Stimulated activated CD8-positive, alpha-beta memory T cell treated with anti-CD3 and anti-CD28 coated beads, Interleukin-7, amount 100 ng/mL, for 1 hour (primary cell): ENCODE data around the gene CERS4.
"Not testable (repeated sequence)": the region's sequence is repeated elsewhere in the genome, so short reads cannot be mapped to it uniquely, and the experiment has no call there.

Experiments
- DNase-seq, 2 donors: peaks; one replicate each; pipeline ENCODE4 v3.0.0-alpha.2; 2020; ENCODE audit warnings: low read depth in 2 of 2

CERS4 gene

GRCh38 chr19:8242211-8242821, 33.1 kb downstream of the CERS4 start:
- DNase-seq = no peak

DNA sequence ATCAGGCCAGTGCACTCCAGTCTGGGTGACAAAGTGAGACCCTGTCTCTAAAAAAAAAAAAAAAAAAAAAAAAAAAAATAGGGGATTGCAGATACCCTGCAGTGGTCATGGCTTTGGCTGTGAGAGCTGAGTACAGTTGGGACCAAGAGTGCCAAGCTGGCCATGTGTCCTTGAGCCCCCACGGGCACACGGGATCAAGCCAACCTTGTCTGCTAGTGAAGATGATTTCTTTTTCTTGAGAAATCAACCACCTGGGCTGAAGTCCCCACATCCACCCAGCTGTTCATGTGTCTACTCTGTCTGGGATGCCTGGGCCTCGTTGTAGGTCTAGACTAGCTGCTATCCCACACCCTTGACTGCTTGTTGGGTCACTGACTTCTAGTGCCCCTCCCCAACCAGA, 34.0 kb downstream of the CERS4 start:
- no peak for DNase-seq

GRCh38 chr19:8244442-8244841, 35.3 kb downstream of the CERS4 start:
- DNase-seq = no peak

GRCh38 chr19:8245869-8246835, 37.0 kb downstream of the CERS4 start:
- no peak for DNase-seq

- DNase-seq = not testable (repeated sequence)
These were observed 38.1 kb downstream of the CERS4 start for GRCh38 chr19:8247129-8247890.

- no peak for DNase-seq
These were observed 39.5 kb downstream of the CERS4 start for GRCh38 chr19:8248348-8249328.

DNA sequence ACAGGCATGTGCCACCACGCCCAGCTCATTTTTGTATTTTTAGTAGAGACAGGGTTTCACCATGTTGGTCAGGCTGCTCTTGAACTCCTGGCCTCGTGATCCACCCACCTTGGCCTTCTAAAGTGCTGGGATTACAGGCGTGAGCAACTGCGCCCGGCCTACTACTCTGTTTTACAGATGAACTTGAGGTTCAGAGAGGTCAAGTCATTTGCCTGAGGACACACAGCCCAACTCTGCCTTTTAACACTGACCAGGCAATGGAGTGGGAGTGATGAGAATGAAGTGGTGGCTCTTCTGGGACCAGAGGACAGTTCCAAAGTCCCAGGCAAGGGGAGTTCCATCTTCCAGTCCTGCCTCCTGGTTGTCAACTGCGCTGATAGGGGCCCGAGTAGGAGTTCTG, 41.4 kb downstream of the CERS4 start:
- no peak for DNase-seq

- no peak for DNase-seq
These were observed 41.9 kb downstream of the CERS4 start for GRCh38 chr19:8251025-8251472.

DNA sequence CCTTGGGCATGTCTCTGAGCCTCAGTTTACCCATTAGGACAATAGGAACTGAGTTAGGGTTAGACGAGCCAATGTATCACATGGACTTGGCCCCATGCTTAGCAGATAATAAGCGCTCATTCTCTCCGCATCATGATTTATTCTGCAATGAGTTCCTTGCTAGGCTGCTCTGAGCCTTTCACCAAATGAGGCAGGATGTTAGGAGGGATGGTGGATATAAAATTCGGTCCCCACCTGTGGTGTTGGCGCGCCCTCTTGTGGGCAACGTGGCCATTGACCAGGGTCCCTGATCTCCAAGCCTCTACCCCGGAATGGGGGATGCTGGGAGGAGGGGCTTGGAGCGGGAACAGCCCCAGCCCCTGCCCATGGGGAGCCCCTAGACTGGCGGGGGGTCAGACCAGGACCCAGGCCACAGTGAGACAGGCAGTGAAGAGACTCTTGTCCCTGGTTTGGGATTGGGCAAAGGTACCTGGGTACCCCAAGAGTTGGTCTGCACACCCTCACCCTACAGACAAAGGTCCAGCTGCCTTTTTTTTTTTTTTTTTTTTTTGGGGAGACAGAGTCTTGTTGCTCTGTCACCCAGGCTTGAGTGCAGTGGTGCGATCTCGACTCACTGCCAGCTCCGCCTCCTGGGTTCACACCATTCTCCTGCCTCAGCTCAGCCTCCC, 43.9 kb downstream of the CERS4 start:
- DNase-seq = peak; percentile 60 to 77

- DNase-seq = no peak
These were observed 44.5 kb downstream of the CERS4 start for GRCh38 chr19:8253678-8254077.

DNA sequence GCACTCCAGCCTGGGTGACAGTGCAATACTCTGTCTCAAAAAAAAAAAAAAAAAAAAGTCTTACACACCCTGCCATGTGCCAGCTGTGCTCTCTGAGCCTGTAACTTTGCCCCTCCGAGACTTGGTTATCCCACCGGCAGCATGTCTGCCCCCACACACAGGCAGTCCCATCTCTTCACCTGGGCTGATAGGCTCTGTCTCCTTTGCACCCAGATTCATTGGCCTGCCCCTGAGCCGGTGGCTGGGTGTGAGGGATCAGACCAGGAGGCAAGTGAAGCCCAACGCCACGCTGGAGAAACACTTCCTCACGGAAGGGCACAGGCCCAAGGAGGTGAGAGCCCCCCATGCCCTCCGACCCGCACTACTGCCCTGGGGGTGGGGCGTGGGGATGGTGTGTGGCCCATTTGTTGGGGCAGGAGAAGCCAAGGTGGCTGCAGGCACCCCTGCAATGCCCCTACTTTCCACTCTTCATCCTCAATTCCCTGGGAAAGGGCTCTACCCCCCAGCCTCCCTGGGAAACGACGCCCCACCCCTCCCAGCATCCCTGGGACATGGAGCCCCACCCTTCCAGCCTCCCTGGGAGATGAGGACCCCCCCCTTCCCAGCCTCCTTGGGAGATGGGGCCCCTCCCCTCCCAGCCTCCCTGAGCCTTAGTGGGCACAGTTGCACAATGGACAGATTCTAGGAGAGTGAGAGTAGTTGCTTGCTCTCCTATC, 45.3 kb downstream of the CERS4 start:
- DNase-seq = no peak

DNA sequence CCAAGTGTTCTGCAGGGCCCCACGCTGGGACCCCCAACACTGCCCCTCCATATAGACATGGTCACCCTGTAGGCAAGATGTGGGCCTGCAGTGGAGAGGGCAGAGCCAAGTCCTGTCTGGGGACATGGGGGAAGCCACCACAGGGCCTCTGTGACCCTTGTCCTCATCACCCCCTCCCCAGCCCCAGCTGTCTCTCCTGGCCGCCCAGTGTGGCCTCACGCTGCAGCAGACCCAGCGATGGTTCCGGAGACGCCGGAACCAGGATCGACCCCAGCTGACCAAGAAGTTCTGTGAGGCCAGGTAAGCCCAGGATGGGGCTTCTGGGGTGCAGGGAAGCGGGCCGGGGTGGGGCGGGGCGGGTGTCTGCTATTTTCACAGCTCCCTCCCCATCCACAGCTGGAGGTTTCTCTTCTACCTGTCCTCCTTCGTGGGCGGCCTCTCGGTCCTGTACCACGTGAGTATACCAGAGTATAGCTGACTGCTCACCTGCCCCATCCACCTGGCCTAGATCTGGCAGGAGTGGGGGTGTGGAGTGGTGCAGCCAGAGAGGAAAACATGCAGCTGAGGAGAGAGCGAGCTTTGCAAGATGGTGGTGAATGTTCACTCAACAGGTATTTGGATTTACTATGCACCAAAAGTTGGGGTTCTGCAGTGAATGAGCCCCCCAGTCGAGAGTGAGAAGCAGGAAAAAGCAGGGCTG, 46.4 kb downstream of the CERS4 start:
- no peak for DNase-seq

GRCh38 chr19:8256276-8257051, 47.3 kb downstream of the CERS4 start:
- no peak for DNase-seq

DNA sequence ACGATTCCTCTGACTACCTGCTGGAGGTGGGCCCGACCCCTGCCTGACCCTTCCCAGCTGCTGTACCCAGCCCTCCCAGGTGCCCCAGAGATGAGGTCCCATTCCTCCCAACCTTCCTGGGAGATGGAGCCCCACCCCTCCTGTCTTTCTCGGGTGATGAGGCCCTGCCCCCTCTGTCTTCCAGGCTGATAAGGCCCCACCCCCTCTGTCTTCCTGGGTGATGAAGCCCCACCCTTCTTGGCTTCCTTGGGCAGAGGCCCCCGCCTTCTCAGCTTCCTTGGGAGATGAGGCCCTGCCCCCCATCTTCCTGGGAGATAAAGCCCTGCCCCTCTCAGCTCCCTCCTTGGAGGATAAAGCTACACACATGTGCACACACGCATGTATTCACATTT, 47.9 kb downstream of the CERS4 start:
- DNase-seq = no peak

DNA sequence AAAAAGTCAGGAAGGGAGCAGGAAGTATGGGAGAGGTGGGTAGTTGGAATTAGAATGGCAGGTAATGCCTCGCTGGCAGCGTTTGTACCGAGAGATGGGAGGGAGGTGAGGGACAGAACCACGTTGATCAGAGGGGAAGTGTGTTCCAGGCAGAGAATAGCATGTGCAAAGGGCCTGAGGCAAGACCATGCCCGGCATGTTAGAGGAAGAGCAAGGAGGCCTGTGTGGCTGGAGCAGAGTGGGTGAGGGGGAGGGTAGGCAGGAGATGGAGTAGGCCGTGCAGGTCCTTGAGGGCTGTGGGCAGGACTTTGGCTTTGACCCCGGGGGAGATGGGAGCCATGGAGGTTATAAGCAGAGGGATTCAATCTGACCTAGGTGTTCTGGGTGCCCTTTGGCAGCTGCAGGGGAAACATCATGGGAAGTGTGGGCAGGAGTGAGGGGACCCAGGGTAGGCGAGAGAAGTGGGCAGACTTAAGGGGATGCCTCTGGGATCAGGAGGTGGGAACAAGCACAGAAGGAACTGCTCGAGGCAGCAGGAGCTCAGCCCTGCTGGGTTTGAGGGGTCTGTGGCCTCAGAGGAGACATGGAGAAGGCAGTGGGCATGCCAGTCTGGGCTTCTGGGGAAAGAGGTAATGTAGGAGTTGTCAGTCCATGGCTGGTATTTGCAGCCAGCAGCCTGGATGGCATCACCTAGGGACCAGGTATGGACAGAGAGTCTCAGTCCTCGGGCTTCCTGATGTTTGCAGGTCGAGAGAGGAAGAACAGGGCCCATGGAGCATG, 50.2 kb downstream of the CERS4 start:
- no peak for DNase-seq

GRCh38 chr19:8259922-8260247, 50.7 kb downstream of the CERS4 start:
- no peak for DNase-seq

- DNase-seq = no peak
These were observed 52.2 kb downstream of the CERS4 start for GRCh38 chr19:8261347-8261746.

DNA sequence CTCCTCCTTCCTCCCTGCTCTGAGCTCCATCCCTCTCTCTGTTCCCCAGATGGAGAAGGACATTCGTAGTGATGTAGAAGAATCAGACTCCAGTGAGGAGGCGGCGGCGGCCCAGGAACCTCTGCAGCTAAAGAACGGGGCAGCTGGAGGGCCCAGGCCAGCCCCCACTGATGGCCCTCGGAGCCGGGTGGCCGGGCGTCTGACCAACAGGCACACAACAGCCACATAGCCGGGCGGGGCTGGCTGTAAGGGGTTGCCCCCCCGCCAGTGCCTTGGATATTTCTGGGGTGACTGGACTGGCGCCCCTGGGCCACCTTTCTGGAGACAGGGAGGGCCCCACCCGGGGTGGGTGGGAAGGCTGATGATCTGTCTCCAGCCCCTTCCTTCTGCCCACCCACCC, 52.7 kb downstream of the CERS4 start:
- no peak for DNase-seq
